DMS 273 (cell line): Measurements from ENCODE around the gene SEPHS1.
"Not testable (repeated sequence)": the region's sequence is repeated elsewhere in the genome, so short reads cannot be mapped to it uniquely, and the experiment has no call there.

ENCODE experiments used
- DNase-seq: peaks from one replicate; lab custom pipeline; 2025; ENCODE audit not compliant: unreplicated experiment; lab: John Stamatoyannopoulos, UW

SEPHS1 gene

DNA sequence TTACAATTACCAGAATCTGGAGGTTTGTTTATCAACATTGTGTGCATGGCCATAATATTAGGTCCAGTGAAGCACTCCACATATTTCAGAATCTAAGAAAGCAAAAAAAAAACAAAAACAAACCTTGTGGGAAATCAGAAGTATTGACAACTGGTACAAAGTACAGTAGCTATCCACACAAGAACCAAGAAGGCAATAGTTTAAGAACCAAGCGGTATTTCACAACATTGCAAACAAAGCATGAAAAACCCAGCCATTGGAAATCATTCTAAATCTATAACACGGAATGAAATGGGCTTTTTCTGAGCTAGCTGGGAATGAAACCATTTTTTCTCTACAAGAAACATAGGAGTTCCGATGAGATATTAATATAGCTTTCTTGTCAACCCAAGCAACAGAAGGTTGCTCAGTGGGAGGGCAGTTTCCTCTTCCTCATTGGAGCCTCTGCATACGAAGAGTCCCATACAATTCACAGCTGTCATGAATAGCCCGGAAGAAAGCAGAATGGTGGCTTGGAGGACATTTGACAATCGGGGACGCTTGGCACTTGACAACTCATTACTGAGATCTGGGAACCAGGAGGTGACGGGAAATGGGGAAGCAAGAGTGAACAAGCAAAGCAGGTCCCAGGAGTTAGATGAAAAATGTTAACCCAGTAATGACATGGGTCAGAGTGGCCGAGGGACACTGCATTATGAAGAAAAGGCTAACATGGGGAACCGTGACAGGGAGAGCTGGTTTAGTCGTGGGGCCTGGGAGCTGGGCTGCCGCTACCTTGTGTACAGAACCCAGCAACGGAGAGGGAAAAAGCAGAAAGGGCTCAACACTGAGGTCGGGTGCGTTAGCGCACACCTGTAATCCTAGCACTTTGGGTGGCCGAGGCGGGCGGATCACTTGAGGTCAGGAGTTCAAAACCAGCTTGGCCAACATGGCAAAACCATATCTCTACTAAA lies 56.0 kb downstream of the SEPHS1 start:
- peak; percentile 29 for DNase-seq

DNA sequence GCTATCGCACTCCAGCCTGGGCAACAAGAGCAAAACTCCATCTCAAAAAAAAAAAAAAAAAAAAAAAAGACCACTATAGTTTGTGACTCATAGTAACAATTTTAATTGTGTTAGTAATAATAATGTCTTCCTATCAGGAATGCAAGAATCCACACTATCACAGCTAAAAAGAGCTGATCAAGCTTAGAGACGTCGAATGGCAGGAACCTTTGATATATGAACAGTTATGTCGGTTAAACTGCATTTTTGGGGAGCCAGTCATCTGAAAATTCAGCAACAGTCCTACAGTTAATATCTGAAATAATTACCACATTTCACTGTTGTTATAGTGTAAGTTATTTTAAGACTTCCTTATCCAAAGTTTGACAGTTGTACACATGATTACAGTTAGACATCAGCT lies 57.0 kb downstream of the SEPHS1 start:
- DNase-seq, result no peak

- DNase-seq, result no peak
Observed at GRCh38 chr10:13284050-13284449, 64.0 kb downstream of the SEPHS1 start.

- DNase-seq, result not testable (repeated sequence)
Observed at GRCh38 chr10:13282348-13282747, 65.7 kb downstream of the SEPHS1 start.

GRCh38 chr10:13276749-13277365 lies 71.2 kb downstream of the SEPHS1 start:
- no peak for DNase-seq

DNA sequence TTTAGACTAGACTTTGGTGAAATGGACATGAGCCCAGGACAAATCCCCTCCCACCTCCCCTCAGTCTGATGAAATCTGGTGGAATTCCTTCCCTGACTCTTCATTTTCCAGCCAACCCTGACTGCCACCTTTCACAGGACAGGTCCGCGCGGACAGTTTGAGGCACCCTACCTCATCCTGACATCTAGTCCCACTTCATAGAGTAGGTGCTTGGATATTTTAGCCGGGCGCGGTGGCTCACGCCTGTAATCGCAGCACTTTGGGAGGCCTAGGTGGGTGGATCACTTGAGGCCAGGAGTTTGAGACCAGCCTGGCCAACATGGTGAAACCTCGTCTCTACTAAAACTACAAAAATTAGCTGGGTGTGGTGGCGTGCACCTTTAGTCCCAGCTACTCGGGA lies 71.9 kb downstream of the SEPHS1 start:
- not testable (repeated sequence) for DNase-seq

DNA sequence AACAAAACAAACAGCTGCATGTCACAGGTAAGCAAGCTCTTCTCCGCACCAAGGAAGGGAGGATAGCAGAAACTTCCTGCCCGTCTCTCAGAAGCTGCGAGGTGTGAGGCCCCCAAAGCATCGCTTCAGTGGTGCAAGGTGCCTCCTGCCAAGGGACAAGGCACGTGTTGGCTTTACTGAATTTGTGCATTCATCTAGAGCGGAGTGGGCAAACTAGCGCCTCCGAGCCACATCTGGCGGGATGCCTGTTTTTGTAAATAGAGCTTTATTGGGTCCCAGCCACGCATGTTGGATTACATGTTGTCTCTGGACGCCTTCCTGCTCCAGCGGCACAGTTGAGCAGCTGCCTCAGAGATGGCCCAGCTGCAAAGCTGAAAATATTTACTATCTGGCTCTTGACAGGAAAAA lies 75.9 kb downstream of the SEPHS1 start:
- DNase-seq, result peak; percentile 72

- DNase-seq, result peak; percentile 68
Observed at GRCh38 chr10:13271552-13272163, 76.4 kb downstream of the SEPHS1 start.

GRCh38 chr10:13270877-13271551 lies 77.1 kb downstream of the SEPHS1 start:
- no peak for DNase-seq

- no peak for DNase-seq
Observed at GRCh38 chr10:13268841-13269240, 79.3 kb downstream of the SEPHS1 start.

- no peak for DNase-seq
Observed at GRCh38 chr10:13268310-13268709, 79.8 kb downstream of the SEPHS1 start.
